ENCODE data around the gene RET.

- TF ChIP-seq CTCF (IDR thresholded peaks at IDR 0.05) (no peak), POLR2A (IDR thresholded peaks at IDR 0.05) (no peak), POLR2AphosphoS5 (IDR thresholded peaks at IDR 0.05) (no peak)
Observed at GRCh38 chr10:43073721-43074120, 3.1 kb upstream of the RET start.
